NCI-H1092 treated with DMSO at 0.1 percent for 48 hours (cell line): ENCODE results near the gene WDR35.
"Not testable (repeated sequence)": the region's sequence is repeated elsewhere in the genome, so short reads cannot be mapped to it uniquely, and the experiment has no call there.

Source experiments
- DNase-seq: peaks from one replicate; lab custom pipeline; 2025; lab: John Stamatoyannopoulos, UW

WDR35 gene

GRCh38 chr2:19937004-19937403 is 52.9 kb downstream of the WDR35 start:
- DNase-seq, result no peak

- no peak for DNase-seq
These were observed 53.7 kb downstream of the WDR35 start for GRCh38 chr2:19936203-19936602.

GRCh38 chr2:19933351-19933981 is 56.4 kb downstream of the WDR35 start:
- no peak for DNase-seq

- DNase-seq, result no peak
These were observed 57.0 kb downstream of the WDR35 start for GRCh38 chr2:19932928-19933327.

GRCh38 chr2:19929226-19929625 is 60.7 kb downstream of the WDR35 start:
- no peak for DNase-seq

GRCh38 chr2:19927816-19928215 is 62.1 kb downstream of the WDR35 start:
- DNase-seq, result not testable (repeated sequence)

- not testable (repeated sequence) for DNase-seq
These were observed 65.4 kb downstream of the WDR35 start for GRCh38 chr2:19924526-19924925.

GRCh38 chr2:19922188-19922587 is 67.7 kb downstream of the WDR35 start:
- DNase-seq, result not testable (repeated sequence)

- no peak for DNase-seq
These were observed 73.4 kb downstream of the WDR35 start for GRCh38 chr2:19916385-19916950.

GRCh38 chr2:19914266-19914975 is 75.5 kb downstream of the WDR35 start:
- no peak for DNase-seq

GRCh38 chr2:19911808-19912509 is 77.9 kb downstream of the WDR35 start:
- DNase-seq, result no peak

- no peak for DNase-seq
These were observed 87.6 kb downstream of the WDR35 start for GRCh38 chr2:19902216-19902740.

- DNase-seq, result peak; percentile 88
These were observed 88.3 kb downstream of the WDR35 start, which contains the start of gene TTC32 for GRCh38 chr2:19901442-19902215. Gene TTC32 (minus strand): TSS chr2:19901983. CDS start chr2:19901854, 129 bp downstream.

- no peak for DNase-seq
These were observed 88.9 kb downstream of the WDR35 start for GRCh38 chr2:19900931-19901441.

- DNase-seq, result no peak
These were observed 89.6 kb downstream of the WDR35 start for GRCh38 chr2:19899985-19900930.

- DNase-seq, result no peak
These were observed 91.1 kb downstream of the WDR35 start for GRCh38 chr2:19898592-19899329.

- DNase-seq, result no peak
These were observed 92.2 kb downstream of the WDR35 start for GRCh38 chr2:19897623-19898245.

- DNase-seq, result no peak
These were observed 94.4 kb downstream of the WDR35 start for GRCh38 chr2:19895535-19895934.
